SK-N-MC (cell line): ENCODE measurements around the gene ADGRL3.

Experiments
- DNase-seq: peaks from one replicate; pipeline ENCODE4 v3.0.0-alpha.2; 2011; ENCODE audit warnings: low read depth, low spot score
- H3K27ac ChIP-seq: fragments of 200-600 bp; sonication (generic); 2 replicates; pipeline ENCODE4 v1.5.1; 2016; ENCODE audit warnings: mixed run types
- H3K36me3 ChIP-seq: fragments of 200-600 bp; sonication (generic); 2 replicates; pipeline ENCODE4 v1.6.1; 2017; ENCODE audit warnings: antibody characterized with exemption, low read length, mixed read lengths; ENCODE audit not compliant: insufficient read depth
- H3K4me3 ChIP-seq: fragments of 200-600 bp; sonication (generic); 2 replicates; pipeline ENCODE4 v1.5.1; 2016
- H3K9ac ChIP-seq: fragments of 200-600 bp; sonication (generic); 2 replicates; pipeline ENCODE4 v1.8.0; 2017; ENCODE audit warnings: mixed run types, mixed read lengths; ENCODE audit not compliant: insufficient read length
- H3K9me3 ChIP-seq: fragments of 200-600 bp; sonication (generic); 2 replicates; pipeline ENCODE4 v1.6.1; 2017; ENCODE audit warnings: low read depth, mild to moderate bottlenecking, antibody characterized with exemption, low read length, moderate library complexity, mixed read lengths
- EZH2 ChIP-seq: fragments of 200-600 bp; sonication (generic); IDR thresholded peaks from one replicate; pipeline ENCODE4 v1.6.1; 2017; ENCODE audit warnings: antibody characterized with exemption
- FOXP2 ChIP-seq: optimal IDR thresholded peaks from 2 replicates; pipeline ENCODE3; 2011; ENCODE audit warnings: mild to moderate bottlenecking, moderate library complexity; ENCODE audit not compliant: insufficient read depth; ENCODE audit errors: extremely low read length, control extremely low read depth
- POLR2AphosphoS5 ChIP-seq: IDR thresholded peaks from 2 replicates; pipeline ENCODE4 v1.6.1; 2012; ENCODE audit warnings: mild to moderate bottlenecking, low read depth, low read length, borderline replicate concordance

Gene ADGRL3

DNA sequence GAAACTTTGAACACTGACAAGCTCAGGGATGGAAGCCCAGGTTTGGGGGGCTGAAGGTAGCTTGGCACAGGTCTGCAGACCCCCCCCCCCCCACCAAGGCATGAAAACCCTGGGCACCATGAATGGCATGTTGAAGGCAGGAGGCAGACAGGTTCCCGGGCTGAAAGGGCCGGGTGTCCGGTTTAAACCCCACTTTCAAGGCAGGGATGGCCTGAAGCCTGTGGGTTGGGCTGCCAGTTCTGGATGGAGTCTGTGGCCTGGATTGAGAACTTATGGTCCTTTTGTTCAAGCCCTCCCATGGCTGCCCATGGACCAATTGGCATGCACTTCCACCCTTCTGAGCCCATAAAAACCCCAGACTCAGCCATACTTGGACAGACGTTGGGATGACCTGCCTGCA is 616.9 kb downstream of the ADGRL3 start:
- no peak overlapping the region for H3K9ac ChIP-seq
- no peak overlapping the region for H3K27ac ChIP-seq
- H3K4me3 ChIP-seq: no peak overlapping the region
- H3K36me3 ChIP-seq: no peaks in the 10 kb centered on the region
- TF ChIP-seq POLR2AphosphoS5: no peak
- no peak for TF ChIP-seq EZH2
- TF ChIP-seq FOXP2: no peak
- H3K9me3 ChIP-seq: no peaks in the 10 kb centered on the region
- no peak for DNase-seq

DNA sequence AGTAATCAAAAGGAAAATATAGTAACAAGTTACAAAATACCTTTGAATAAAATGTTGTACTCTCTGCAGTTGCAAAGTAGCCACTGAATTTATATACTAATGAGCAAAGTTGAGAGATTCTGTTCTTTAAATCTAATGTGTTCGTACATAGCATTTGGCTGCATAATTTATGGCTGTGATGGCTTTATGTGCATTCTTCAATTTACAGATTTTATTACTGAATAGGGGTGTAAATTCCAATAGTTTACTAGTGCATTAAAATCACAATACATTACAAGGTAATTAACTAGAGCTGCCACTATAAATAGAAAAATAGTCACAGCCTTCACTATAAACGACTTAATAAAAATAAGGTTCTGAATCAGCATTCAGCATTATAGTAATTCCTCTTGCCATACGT is 620.0 kb downstream of the ADGRL3 start:
- H3K36me3 ChIP-seq: no peaks in the 10 kb centered on the region
- no peaks in the 10 kb centered on the region for H3K9me3 ChIP-seq
- no peak overlapping the region for H3K9ac ChIP-seq
- peak overlapping the region; percentile 33; the same call in 1 of the 2 replicates for H3K4me3 ChIP-seq
- H3K27ac ChIP-seq: no peak overlapping the region
- DNase-seq: no peak
- no peak for TF ChIP-seq FOXP2
- TF ChIP-seq POLR2AphosphoS5: no peak
- TF ChIP-seq EZH2: no peak

DNA sequence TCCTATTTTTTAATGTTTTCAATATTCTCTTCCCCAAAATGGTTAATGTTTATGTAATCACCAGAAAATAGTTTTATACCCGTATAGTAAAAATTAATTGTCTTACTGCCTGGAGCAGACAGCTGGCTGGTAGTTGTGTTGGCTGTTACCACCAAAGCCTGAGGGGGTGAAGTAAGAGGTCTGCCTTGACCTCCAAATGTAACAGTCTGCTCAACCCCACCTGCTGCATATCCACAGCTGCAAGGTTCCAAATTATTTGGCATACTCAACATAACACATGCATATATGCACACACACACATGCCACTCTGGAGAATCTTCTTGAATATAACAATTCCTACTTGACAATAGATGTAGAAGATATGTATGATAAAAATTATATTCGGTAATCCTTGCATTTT is 624.3 kb downstream of the ADGRL3 start:
- no peaks in the 10 kb centered on the region for H3K9me3 ChIP-seq
- H3K27ac ChIP-seq: no peak overlapping the region
- H3K9ac ChIP-seq: no peak overlapping the region
- no peaks in the 10 kb centered on the region for H3K36me3 ChIP-seq
- no peak for TF ChIP-seq EZH2
- no peak for TF ChIP-seq FOXP2
- TF ChIP-seq POLR2AphosphoS5: no peak
- no peak for DNase-seq
- no peak overlapping the region for H3K4me3 ChIP-seq

DNA sequence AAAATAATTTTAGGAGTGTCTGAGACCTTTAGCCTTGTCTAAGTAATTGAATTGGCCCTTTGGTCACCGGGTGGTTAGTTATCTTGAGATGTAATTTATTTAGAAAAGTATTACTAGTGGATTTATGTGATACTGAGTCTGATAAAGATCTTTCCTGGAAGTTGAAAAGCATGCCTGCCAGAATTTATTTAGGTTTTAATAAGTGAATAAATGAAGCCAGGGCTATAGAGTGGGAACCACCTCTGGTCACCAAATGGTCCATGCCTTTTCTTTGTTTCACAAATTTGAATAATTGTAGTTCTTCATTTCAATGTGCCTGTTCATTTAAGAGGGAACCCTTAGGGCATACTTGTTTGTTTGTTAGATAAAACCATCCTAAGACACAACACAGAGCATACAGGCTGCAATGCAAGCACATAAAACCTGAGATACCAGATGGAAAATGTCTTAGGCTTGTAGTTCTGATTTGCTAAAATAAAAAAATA is 627.8 kb downstream of the ADGRL3 start:
- no peak overlapping the region for H3K4me3 ChIP-seq
- TF ChIP-seq EZH2: no peak
- no peak for TF ChIP-seq POLR2AphosphoS5
- TF ChIP-seq FOXP2: no peak
- DNase-seq: no peak
- H3K27ac ChIP-seq: no peak overlapping the region
- no peaks in the 10 kb centered on the region for H3K36me3 ChIP-seq
- no peak overlapping the region for H3K9ac ChIP-seq
- H3K9me3 ChIP-seq: no peaks in the 10 kb centered on the region

DNA sequence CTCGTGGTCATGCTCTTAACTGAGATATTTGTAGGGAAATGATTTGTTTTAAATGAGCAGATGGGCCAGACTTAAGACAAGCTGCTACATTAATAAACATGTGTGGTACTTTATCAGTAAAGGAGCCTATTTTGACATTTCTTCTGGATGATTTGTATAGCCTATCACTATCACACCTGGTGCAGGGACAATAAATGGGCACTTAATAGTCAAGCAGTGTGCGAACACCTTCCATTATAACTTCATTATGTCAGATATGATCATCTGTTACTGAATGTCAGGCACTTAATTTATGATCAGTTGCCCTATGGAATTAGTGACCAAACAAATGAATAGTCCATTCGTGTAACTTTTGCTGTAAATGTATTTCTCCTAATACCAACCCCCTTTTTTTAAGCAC is 628.8 kb downstream of the ADGRL3 start:
- Histone ChIP-seq H3K27ac (no peak overlapping the region), H3K4me3 (no peak overlapping the region), H3K9me3 (no peaks in the 10 kb centered on the region), H3K36me3 (no peaks in the 10 kb centered on the region), H3K9ac (no peak overlapping the region)
- TF ChIP-seq EZH2 (no peak), POLR2AphosphoS5 (no peak)
- DNase-seq: no peak

DNA sequence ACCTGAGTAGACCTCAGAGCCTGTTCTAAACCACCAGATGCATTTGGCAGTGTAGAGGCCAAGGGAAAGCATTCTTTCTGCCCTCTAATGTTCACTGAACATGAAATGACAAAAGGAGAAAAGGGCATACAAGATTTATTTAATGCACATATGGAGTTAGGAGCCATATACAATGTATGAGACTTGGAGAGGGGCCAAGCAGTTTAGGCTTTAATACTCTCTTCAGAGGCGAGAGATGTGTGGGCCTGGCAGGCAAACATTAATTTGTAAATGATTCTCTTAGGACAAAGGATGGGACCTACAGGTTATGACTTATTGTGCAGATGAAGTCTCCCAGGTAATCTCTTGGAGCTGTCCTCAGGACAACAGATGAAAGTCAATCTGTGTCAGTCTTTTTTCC is 631.9 kb downstream of the ADGRL3 start:
- Histone ChIP-seq H3K36me3 (no peaks in the 10 kb centered on the region), H3K4me3 (no peak overlapping the region), H3K9me3 (no peaks in the 10 kb centered on the region), H3K27ac (no peak overlapping the region), H3K9ac (no peak overlapping the region)
- no peak for DNase-seq
- TF ChIP-seq EZH2 (no peak), POLR2AphosphoS5 (no peak), FOXP2 (no peak)

DNA sequence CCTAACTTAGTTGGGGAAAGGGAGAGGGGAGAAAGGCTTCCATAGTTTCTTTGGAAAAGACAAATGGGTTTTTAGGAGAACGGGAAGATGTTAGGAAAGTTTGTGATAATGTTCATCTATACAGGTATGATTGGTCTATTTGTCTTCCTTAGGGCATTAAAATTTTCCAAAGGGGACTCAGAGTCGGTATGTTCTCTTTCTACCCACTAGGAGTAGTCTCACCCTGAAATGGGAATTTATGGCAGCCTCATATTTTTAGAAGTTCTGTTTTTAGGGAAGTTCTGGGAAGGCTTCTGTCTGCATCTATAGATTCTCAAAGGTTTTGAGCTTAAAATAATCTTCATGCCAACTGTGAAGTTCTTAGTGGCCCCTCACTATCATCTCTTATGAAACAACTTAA is 637.3 kb downstream of the ADGRL3 start:
- no peak for TF ChIP-seq EZH2
- TF ChIP-seq FOXP2: no peak
- no peak for TF ChIP-seq POLR2AphosphoS5
- Histone ChIP-seq H3K9ac (no peak overlapping the region), H3K4me3 (no peak overlapping the region), H3K9me3 (no peaks in the 10 kb centered on the region), H3K27ac (no peak overlapping the region), H3K36me3 (no peaks in the 10 kb centered on the region)
- DNase-seq: no peak

DNA sequence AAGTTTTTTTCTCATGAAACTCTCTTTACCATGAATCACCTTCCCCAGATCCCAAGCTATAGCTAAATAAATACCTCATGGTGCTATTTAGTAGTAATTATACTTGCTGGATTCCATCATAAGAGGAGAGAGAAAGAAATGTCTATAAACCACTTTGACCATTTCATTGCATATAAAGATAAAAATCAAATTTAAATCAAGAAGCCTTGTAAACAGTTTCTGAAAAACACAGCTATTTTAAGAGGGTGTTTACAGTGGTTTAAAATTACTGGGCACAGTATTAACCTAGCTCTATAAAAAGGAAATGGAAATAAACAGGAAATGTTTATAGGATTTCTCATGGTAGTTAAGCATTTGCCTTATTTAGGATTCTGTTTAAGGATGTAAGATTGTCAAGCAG is 637.9 kb downstream of the ADGRL3 start:
- TF ChIP-seq FOXP2 (no peak), POLR2AphosphoS5 (no peak), EZH2 (no peak)
- Histone ChIP-seq H3K27ac (no peak overlapping the region), H3K36me3 (no peaks in the 10 kb centered on the region), H3K9me3 (no peaks in the 10 kb centered on the region), H3K4me3 (no peak overlapping the region), H3K9ac (no peak overlapping the region)
- no peak for DNase-seq

DNA sequence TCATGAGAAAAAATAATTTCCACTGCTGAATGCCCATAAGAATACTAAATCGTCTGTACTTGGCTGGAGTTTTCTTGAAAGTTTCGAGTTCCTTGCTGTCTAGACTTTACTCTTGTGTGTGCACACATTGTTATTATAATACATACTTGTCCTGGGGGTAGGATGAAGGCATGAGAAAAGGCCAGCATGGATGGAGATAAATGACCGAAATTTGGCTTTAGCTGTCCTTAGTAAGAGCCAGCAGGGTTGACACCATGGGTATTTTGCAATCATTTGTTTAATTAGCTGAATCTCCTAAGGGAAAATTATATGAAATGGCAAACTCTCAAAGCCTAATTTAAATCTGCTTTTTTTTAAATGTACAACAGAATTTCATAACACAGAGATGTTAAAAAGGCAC is 641.6 kb downstream of the ADGRL3 start:
- H3K9me3 ChIP-seq: no peaks in the 10 kb centered on the region
- TF ChIP-seq POLR2AphosphoS5 (no peak), FOXP2 (no peak), EZH2 (no peak)
- H3K36me3 ChIP-seq: no peaks in the 10 kb centered on the region
- H3K4me3 ChIP-seq: no peak overlapping the region
- no peak overlapping the region for H3K9ac ChIP-seq
- no peak for DNase-seq
- no peak overlapping the region for H3K27ac ChIP-seq
